Common myeloid progenitor, CD34-positive (primary cell): ENCODE results near the gene USP37.

Experiments used
- CTCF ChIA-PET: fragments of 350-600 bp; sonication (Branson Sonifier 250); formaldehyde crosslinking; loops from one replicate; lab custom pipeline; 2021; ENCODE audit warnings: antibody characterized with exemption; lab: Charles Lee
- POLR2A ChIA-PET: fragments of 350-600 bp; sonication (Branson Sonifier 250); formaldehyde crosslinking; loops from one replicate; lab custom pipeline; 2021; ENCODE audit warnings: antibody characterized with exemption; lab: Charles Lee
- DNase-seq, 3 donors: peaks; one replicate each; pipeline versions ENCODE4 v3.0.0 to v3.0.0-alpha.2; 2013
- H3K27ac ChIP-seq, 2 experiments: 1 replicate in 1 of 2; 2 replicates in 1 of 2; pipeline ENCODE4 v1.7.0; 2013; ENCODE audit warnings: inconsistent platforms in 2 of 2, low read length in 2 of 2, mild to moderate bottlenecking in 2 of 2, low read depth in 1 of 2, moderate library complexity in 1 of 2; ENCODE audit not compliant: severe bottlenecking in 2 of 2, insufficient read depth in 1 of 2, poor library complexity in 1 of 2
- H3K27me3 ChIP-seq, 5 experiments: replicated peaks in 2 of 5; 1 replicate in 3 of 5; 2 replicates in 2 of 5; pipeline versions ENCODE4 v1.6.1 to v1.7.0; 2013; ENCODE audit warnings: low read length in 4 of 5, mild to moderate bottlenecking in 2 of 5, moderate library complexity in 2 of 5, inconsistent platforms in 1 of 5; ENCODE audit not compliant: insufficient read depth in 5 of 5, control insufficient read depth in 4 of 5
- H3K36me3 ChIP-seq, 4 experiments: 1 replicate in 2 of 4; 2 replicates in 2 of 4; pipeline versions ENCODE4 v1.6.1 to v1.7.0; 2013; ENCODE audit warnings: low read length in 3 of 4, control low read depth in 1 of 4, mild to moderate bottlenecking in 1 of 4; ENCODE audit not compliant: control insufficient read depth in 4 of 4, insufficient read depth in 4 of 4
- H3K4me1 ChIP-seq, 4 experiments: 1 replicate in 3 of 4; 2 replicates in 1 of 4; pipeline versions ENCODE4 v1.6.1 to v1.7.1; 2013; ENCODE audit warnings: low read length in 3 of 4, mild to moderate bottlenecking in 3 of 4, control low read depth in 1 of 4, inconsistent platforms in 1 of 4, moderate library complexity in 1 of 4; ENCODE audit not compliant: control insufficient read depth in 4 of 4, insufficient read depth in 4 of 4; ENCODE audit errors: control extremely low read depth in 1 of 4
- H3K4me3 ChIP-seq, 7 experiments: 1 replicate in 4 of 7; 2 replicates in 3 of 7; pipeline versions ENCODE4 v1.5.1 to v1.7.0; 2013; ENCODE audit warnings: mild to moderate bottlenecking in 7 of 7, low read length in 6 of 7, moderate library complexity in 6 of 7, inconsistent platforms in 2 of 7, low read depth in 2 of 7, control low read depth in 1 of 7; ENCODE audit not compliant: insufficient read depth in 4 of 7, control insufficient read depth in 1 of 7; ENCODE audit errors: extremely low read depth in 1 of 7
- H3K9me3 ChIP-seq, 5 experiments: 1 replicate in 4 of 5; 2 replicates in 1 of 5; pipeline versions ENCODE4 v1.6.1 to v1.7.1; 2013; ENCODE audit warnings: low read length in 4 of 5, mild to moderate bottlenecking in 2 of 5, inconsistent platforms in 1 of 5, low read depth in 1 of 5, moderate library complexity in 1 of 5; ENCODE audit not compliant: control insufficient read depth in 4 of 5, insufficient read depth in 2 of 5; ENCODE audit errors: control extremely low read depth in 1 of 5
- WGBS: methylation state at CpG from one replicate; pipeline ENCODE4 v1.1.5; 2013; ENCODE audit not compliant: insufficient coverage; 5-methylcytosine and 5-hydroxymethylcytosine counted together

The USP37 gene

DNA sequence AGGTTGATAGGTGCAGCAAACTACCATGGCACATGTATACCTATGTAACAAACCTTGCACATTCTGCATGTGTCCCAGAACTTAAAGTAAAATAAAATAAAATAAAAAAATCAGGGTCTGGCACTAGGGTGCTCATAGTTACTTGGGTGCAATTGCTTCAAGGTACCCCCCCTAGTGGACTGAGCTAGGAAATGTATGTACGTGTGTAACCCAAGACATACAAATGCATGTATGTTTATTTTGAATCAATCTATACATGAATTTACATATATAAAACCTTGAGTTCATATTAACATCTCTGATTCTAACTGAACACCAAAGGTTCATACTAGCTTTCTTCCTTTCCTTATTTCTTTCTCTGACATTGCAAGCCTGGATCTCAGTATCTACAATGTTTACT is 51.5 kb downstream of the USP37 start:
- no peaks in the 10 kb centered on the region for H3K4me1 ChIP-seq
- H3K27me3 ChIP-seq: no peaks in the 10 kb centered on the region
- H3K9me3 ChIP-seq: no peaks in the 10 kb centered on the region
- ChIA-PET POLR2A (no interaction called here), CTCF (interaction anchor here (1.6 kb wide), 1 partner anchor 11 kb away, joined by 5 read pairs; no protein-coding TSS in a partner anchor)
- peak; percentile 27 to 45 (median 41) for DNase-seq
- WGBS: no CpG with 5 or more reads among the region's 1 CpG
- H3K36me3 ChIP-seq: peaks cover 6 to 14% (median 8%) of the 10 kb centered on the region in 4 experiments
- H3K27ac ChIP-seq: no peak overlapping the region
- no peak overlapping the region for H3K4me3 ChIP-seq

DNA sequence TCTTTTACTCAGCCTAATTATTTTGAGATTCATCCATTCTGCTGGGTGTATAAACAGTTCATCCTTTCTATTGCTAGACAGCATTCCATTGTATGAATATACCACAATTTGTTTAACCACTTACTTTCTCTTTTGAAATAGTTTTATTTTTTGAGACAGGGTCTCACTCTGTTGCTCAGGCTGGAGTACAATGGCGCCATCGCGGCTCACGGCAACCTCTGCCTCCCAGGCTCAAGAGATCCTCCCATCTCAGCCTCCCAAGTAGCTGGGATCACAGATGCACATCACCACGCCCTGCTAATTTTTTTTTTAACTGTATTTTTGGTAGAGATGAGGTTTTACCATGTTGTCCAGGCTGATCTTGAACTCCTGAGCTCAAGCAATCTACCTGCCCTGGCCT is 54.5 kb downstream of the USP37 start:
- Histone ChIP-seq H3K9me3 (no peaks in the 10 kb centered on the region), H3K4me3 (no peak overlapping the region), H3K36me3 (peaks cover 3 to 14% (median 8%) of the 10 kb centered on the region in 4 experiments), H3K27ac (no peak overlapping the region), H3K27me3 (no peaks in the 10 kb centered on the region), H3K4me1 (no peaks in the 10 kb centered on the region)
- WGBS: 100% methylated on average over 4 of the region's 5 CpGs
- DNase-seq: no peak
- CTCF ChIA-PET: interaction anchor here (0.8 to 1.3 kb wide), 2 partner anchors 8 to 65 kb away, joined by 3 to 5 read pairs; no protein-coding TSS in a partner anchor
- POLR2A ChIA-PET: interaction anchor here (0.6 kb wide), 2 partner anchors 15 to 37 kb away, joined by 3 to 4 read pairs; no protein-coding TSS in a partner anchor

DNA sequence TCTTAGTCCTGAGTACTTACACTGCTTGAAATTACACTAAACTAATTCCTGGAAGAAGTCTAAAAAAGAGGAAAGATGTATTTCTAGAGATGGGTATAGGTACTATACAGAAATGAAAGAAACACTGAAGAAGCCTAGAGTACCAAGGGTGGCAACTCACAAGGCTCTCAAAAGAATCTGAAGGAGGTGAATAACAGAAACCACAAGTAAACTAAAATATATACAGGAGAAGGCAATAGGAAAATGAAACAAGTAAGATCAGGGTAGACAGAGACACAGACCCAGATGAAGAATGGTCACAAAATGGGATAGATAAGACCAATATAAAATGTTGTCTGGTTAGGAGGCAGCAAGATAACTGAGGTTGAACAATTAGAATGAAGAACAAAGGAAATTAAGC is 59.9 kb downstream of the USP37 start:
- H3K36me3 ChIP-seq: peaks cover 5 to 26% (median 20%) of the 10 kb centered on the region in 4 experiments

DNA sequence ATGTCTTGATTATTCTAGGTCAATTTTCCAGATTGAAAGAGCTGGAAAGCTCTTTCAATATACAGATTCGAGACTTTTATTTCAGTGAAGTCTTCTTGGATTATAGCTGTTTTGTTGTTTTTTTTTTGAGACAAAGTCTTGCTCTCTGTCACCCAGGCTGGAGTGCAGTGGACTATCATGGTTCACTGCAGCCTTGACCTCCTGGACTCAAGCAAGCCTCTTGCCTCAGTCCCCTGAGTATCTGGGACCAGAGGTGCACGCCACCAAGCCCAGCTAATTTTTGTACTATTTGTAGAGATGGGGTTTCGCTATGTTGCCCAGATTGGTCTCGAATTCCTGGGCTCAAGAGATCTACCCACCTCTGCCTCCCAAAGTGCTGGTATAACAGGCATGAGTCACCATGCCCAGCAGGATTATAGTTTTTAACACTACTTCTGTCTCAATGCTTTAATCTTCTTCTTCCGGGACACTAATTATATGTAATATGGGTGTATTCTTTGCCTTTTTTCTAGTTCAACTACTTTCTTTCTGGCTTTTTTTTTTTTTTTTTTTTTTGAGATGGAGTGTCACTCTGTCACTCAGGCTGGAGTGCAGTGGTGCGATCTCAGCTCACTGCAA is 62.3 kb downstream of the USP37 start:
- WGBS: 98% methylated on average over 5 of the region's 6 CpGs
- ChIA-PET CTCF (interaction anchor here (0.8 to 1.5 kb wide), 3 partner anchors 9 to 11 kb away, joined by 3 to 5 read pairs (median 3); no protein-coding TSS in a partner anchor), POLR2A (no interaction called here)

More for the DNA sequence above, 59.9 kb downstream of the USP37 start:
- ChIA-PET CTCF (no interaction called here), POLR2A (no interaction called here)
- no peak overlapping the region for H3K4me3 ChIP-seq
- no peak overlapping the region for H3K27ac ChIP-seq
- H3K9me3 ChIP-seq: no peaks in the 10 kb centered on the region
- no peaks in the 10 kb centered on the region for H3K27me3 ChIP-seq
- no peaks in the 10 kb centered on the region for H3K4me1 ChIP-seq
- DNase-seq: no peak

DNA sequence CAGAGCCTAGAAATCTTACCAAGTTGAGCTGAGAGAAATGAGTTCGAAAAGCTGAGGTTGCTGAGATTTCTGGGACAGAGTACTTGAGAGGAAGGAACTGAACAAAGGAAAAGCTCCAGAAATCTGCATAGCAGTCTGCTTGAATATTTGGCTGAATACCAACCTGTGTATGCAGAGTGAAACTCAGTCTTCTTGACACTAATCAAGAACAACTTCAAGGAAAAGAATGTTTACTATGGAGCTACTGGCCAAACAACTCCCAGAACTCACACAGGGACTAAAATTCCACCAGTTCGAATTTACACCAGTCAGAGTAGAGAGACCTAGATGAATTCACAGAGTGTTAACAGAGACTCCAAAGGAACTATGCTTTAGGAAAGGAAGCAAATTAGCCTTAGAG is 66.5 kb downstream of the USP37 start:
- 65% methylated on average over 2 of the region's 2 CpGs for WGBS
- no peak overlapping the region for H3K4me3 ChIP-seq
- no peaks in the 10 kb centered on the region for H3K9me3 ChIP-seq
- ChIA-PET CTCF (interaction anchor here (0.7 kb wide), 1 partner anchor 60 kb away, joined by 3 read pairs; no protein-coding TSS in a partner anchor), POLR2A (no interaction called here)
- no peaks in the 10 kb centered on the region for H3K4me1 ChIP-seq
- H3K27me3 ChIP-seq: no peaks in the 10 kb centered on the region
- H3K36me3 ChIP-seq: peaks cover 3 to 32% (median 13%) of the 10 kb centered on the region in 4 experiments
- DNase-seq: no peak
- H3K27ac ChIP-seq: no peak overlapping the region

More for the DNA sequence above, 62.3 kb downstream of the USP37 start:
- Histone ChIP-seq H3K9me3 (no peaks in the 10 kb centered on the region), H3K27ac (no peak overlapping the region), H3K4me3 (no peak overlapping the region), H3K27me3 (no peaks in the 10 kb centered on the region), H3K36me3 (peaks cover 5 to 32% (median 20%) of the 10 kb centered on the region in 4 experiments), H3K4me1 (no peaks in the 10 kb centered on the region)
- DNase-seq: no peak

DNA sequence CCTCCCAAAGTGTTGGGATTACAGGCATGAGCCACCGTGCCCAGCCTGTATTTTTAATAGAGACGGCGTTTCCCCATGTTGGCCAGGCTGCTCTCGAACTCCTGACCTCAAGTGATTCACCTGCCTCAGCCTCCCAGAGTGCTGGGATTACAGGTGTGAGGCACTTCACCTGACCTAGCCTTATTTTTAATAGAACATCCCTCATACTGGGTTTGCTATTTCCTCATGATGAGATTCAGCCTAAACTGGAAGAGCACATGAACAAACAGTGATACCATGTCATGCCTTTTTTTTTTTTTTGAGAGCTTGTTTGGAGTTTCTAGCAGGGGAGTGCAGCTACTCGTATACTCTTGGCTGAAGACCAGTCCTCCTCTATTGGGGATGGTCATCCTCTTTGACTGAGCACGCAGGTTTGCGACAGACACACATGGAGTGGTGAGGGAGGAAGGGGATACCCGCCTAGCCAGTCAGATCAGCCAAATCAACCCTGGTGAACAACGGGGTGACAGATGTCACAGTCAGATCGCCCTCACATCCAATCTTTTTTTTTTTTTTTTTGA is 67.6 kb downstream of the USP37 start:
- Histone ChIP-seq H3K9me3 (no peaks in the 10 kb centered on the region), H3K4me3 (no peak overlapping the region), H3K27me3 (no peaks in the 10 kb centered on the region), H3K36me3 (peaks cover 6 to 32% (median 15%) of the 10 kb centered on the region in 4 experiments), H3K27ac (no peak overlapping the region), H3K4me1 (no peaks in the 10 kb centered on the region)
- no peak for DNase-seq
- 98% methylated on average over 10 of the region's 10 CpGs for WGBS
- ChIA-PET CTCF (no interaction called here), POLR2A (no interaction called here)
